ENCODE measurements around the gene UTRN. TPM values are rescaled to one million over a fixed set of nuclear protein-coding genes. Genes with fewer than 3 reads are reported as not detected.

The UTRN gene
- total and polyA plus RNA-seq, 10 of the 15 experiments (the other 5 are each of a cell fraction or from before 2014, with no cell fraction given) = 1.6 to 52.6 (median 25.5) TPM

- TF ChIP-seq IRF5 (IDR thresholded peaks at IDR 0.05; ENCODE audit: borderline replicate concordance) = no peak
- no peak for TF ChIP-seq USF2 (IDR thresholded peaks at IDR 0.05; ENCODE audit: borderline replicate concordance, low read depth, low read length)
Measured at GRCh38 chr6:144252259-144252658, 32.9 kb upstream of the UTRN start (continued).

GRCh38 chr6:144259986-144260385 is 25.1 kb upstream of the UTRN start:
- in situ Hi-C loops (cut with MboI) (no loop called here), intact Hi-C loops (cut with micrococcal nuclease; ENCODE audit: unreplicated experiment) (loop anchor here (10.0 kb wide), 1 partner anchor 225 kb away; no protein-coding TSS in a partner anchor)
- ChIA-PET RAD21 (ENCODE audit: unreplicated experiment) (no interaction called here), SMC1A (ENCODE audit: uncharacterized antibody, unreplicated experiment) (interaction anchor here (1.0 to 1.3 kb wide), 2 partner anchors 15 to 220 kb away, joined by 3 read pairs; no protein-coding TSS in a partner anchor), CTCF (no interaction called here), POLR2A (no interaction called here)
- no peaks in the 10 kb centered on the region for H3K4me1 ChIP-seq (ENCODE audit: control insufficient read depth, insufficient read depth, low read length)
- no peak overlapping the region for H3K9ac ChIP-seq (ENCODE audit: control insufficient read depth, insufficient read depth, low read length)
- WGBS (ENCODE audit: insufficient coverage, insufficient replicate concordance, low lambda C conversion rate, missing lambda C conversion rate) = 2% methylated on average over 2 of the region's 2 CpGs
- DNase-seq (ENCODE audit: low read depth, low spot score) = no peak
- no peaks in the 10 kb centered on the region for H3K79me2 ChIP-seq (ENCODE audit: control insufficient read depth, insufficient read depth, low read length)
- no peak for FAIRE-seq
- H3K4me2 ChIP-seq (ENCODE audit: control insufficient read depth, insufficient read depth) = no peak overlapping the region
- H3K9me3 ChIP-seq (replicated peaks; ENCODE audit: control insufficient read depth, insufficient read depth, low read length) = no peaks in the 10 kb centered on the region
- H3K27ac ChIP-seq (ENCODE audit: control insufficient read depth, insufficient read depth) = no peak overlapping the region
- no peak overlapping the region for H3K4me3 ChIP-seq
- H4K20me1 ChIP-seq (ENCODE audit: control insufficient read depth, insufficient read depth) = no peaks in the 10 kb centered on the region
- no peak overlapping the region for H2AFZ ChIP-seq (ENCODE audit: control insufficient read depth, low read depth, low read length)
- H3K36me3 ChIP-seq (ENCODE audit: control insufficient read depth in 2 of 2, insufficient read depth in 2 of 2, low read length in 1 of 2) = no peaks in the 10 kb centered on the region
- no peaks in the 10 kb centered on the region for H3K27me3 ChIP-seq (replicated peaks in 1 of 2; ENCODE audit: control insufficient read depth in 2 of 2, insufficient read depth in 2 of 2, low read length in 1 of 2)
- no peak for ATAC-seq
- no TSS peak for BruUV-seq (replicated peaks)
- no peak for TF ChIP-seq SUPT20H (IDR thresholded peaks at IDR 0.05; ENCODE audit: borderline replicate concordance, control insufficient read depth, low read depth, low read length)
- TF ChIP-seq GATAD2B (conservative IDR thresholded peaks at IDR 0.05; ENCODE audit: low read depth) = no peak
- TF ChIP-seq BHLHE40 (IDR thresholded peaks at IDR 0.05; ENCODE audit: borderline replicate concordance in 1 of 2, low read depth in 2 of 2, low read length in 1 of 2) = no peak
- TF ChIP-seq CEBPB (IDR thresholded peaks at IDR 0.05; ENCODE audit: borderline replicate concordance in 1 of 2, low read depth in 2 of 2, low read length in 2 of 2) = no peak
- TF ChIP-seq NFXL1 (IDR thresholded peaks at IDR 0.05; ENCODE audit: borderline replicate concordance) = no peak
- no peak for TF ChIP-seq E2F8 (IDR thresholded peaks at IDR 0.05; ENCODE audit: low read depth, partially characterized antibody)
- TF ChIP-seq SUZ12 (IDR thresholded peaks at IDR 0.05; ENCODE audit: unreplicated experiment) = no peak
- TF ChIP-seq MEF2B (IDR thresholded peaks at IDR 0.05; ENCODE audit: partially characterized antibody, poor library complexity, severe bottlenecking) = no peak
- TF ChIP-seq BCL3 (IDR thresholded peaks at IDR 0.05; ENCODE audit: borderline replicate concordance, insufficient read depth, low read depth, low read length, poor library complexity, severe bottlenecking) = no peak
- no peak for TF ChIP-seq TBL1XR1 (IDR thresholded peaks at IDR 0.05; ENCODE audit: low read depth, low read length)
- TF ChIP-seq WRNIP1 (IDR thresholded peaks at IDR 0.05; ENCODE audit: borderline replicate concordance, low read depth, low read length) = no peak
- TF ChIP-seq IRF5 (IDR thresholded peaks at IDR 0.05; ENCODE audit: borderline replicate concordance) = no peak

Measured in GM12878 (cell line).